Skeletal muscle tissue (tissue), 4 donors: ENCODE data around the gene ZNF808. TPM values are rescaled to one million over a fixed set of nuclear protein-coding genes. Genes with fewer than 3 reads are reported as not detected.
"Not testable (repeated sequence)": the region's sequence is repeated elsewhere in the genome, so short reads cannot be mapped to it uniquely, and the experiment has no call there.

Experiments used
- H3K27ac ChIP-seq: one replicate; pipeline ENCODE4 v1.7.0; 2013; ENCODE audit warnings: mild to moderate bottlenecking, low read depth, low read length, inconsistent platforms
- H3K27me3 ChIP-seq, 3 donors: one replicate each; pipeline ENCODE4 v1.7.0; 2013; ENCODE audit warnings: low read length in 3 of 3; ENCODE audit not compliant: control insufficient read depth in 3 of 3, insufficient read depth in 3 of 3
- H3K36me3 ChIP-seq, 3 donors: one replicate each; pipeline ENCODE4 v1.7.0; 2013; ENCODE audit warnings: low read length in 3 of 3; ENCODE audit not compliant: control insufficient read depth in 3 of 3, insufficient read depth in 3 of 3
- H3K4me1 ChIP-seq, 3 donors: one replicate each; pipeline ENCODE4 v1.7.0; 2013; ENCODE audit warnings: low read length in 3 of 3, mild to moderate bottlenecking in 3 of 3; ENCODE audit not compliant: control insufficient read depth in 3 of 3, insufficient read depth in 3 of 3
- H3K4me3 ChIP-seq, 3 donors: one replicate each; pipeline ENCODE4 v1.7.0; 2013; ENCODE audit warnings: low read length in 3 of 3
- H3K9ac ChIP-seq, 3 donors: one replicate each; pipeline ENCODE4 v1.7.0; 2013; ENCODE audit warnings: low read length in 3 of 3, mild to moderate bottlenecking in 3 of 3, moderate library complexity in 2 of 3, low read depth in 1 of 3
- H3K9me3 ChIP-seq, 3 donors: one replicate each; pipeline ENCODE4 v1.7.0; 2013; ENCODE audit warnings: low read length in 3 of 3; ENCODE audit not compliant: control insufficient read depth in 3 of 3
- total RNA-seq: library from RNA; depleted of rRNA; stranded (reverse); fragments of >200 nt; gene quantifications from one replicate; pipeline ENCODE4 v1.2.3, GENCODE V29; 2014
- donor health status: Osteomylitis.

ZNF808 gene
- total RNA-seq, 1 donor from 2014 or later, result 19.3 TPM

DNA sequence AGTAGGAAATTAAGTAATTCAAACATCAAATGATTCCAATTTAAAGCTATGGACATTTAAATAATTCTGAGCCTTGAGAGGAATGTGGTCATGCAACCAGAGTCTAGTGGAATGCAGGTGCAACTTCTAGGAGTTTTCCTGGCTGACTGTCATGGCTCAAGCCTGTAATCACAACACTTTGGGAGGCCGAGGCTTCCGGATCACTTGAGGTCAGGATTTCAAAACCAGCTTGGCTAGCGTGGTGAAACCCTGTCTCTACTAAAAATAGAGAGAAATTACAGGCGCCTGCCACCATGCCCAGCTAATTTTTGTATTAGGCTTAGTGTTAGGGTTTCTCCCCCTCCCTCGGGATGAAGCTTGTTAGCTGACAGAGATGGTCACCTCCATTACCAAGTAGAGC, 6.4 kb downstream of the ZNF808 start:
- Histone ChIP-seq H3K27me3 (no peaks in the 10 kb centered on the region), H3K36me3 (no peaks in the 10 kb centered on the region), H3K9me3 (no peaks in the 10 kb centered on the region), H3K4me3 (no peak overlapping the region), H3K9ac (peak overlapping the region in 2 of 3 donors; percentile 4 to 40), H3K27ac (peak overlapping the region; percentile 78), H3K4me1 (peaks cover 15 to 23% (median 16%) of the 10 kb centered on the region in 3 donors)

- Histone ChIP-seq H3K4me1 (peaks cover 12 to 23% (median 14%) of the 10 kb centered on the region in 3 donors), H3K9ac (peak overlapping the region; percentile 43 to 69 (median 57)), H3K27ac (peak overlapping the region; percentile 65), H3K4me3 (peak overlapping the region; percentile 83 to 84 (median 83))
- not testable (repeated sequence) for H3K27me3 ChIP-seq, H3K9me3 ChIP-seq, H3K36me3 ChIP-seq
Observed at GRCh38 chr19:52535385-52535770, 7.9 kb downstream of the ZNF808 start.

GRCh38 chr19:52535771-52536447, 8.4 kb downstream of the ZNF808 start:
- peaks cover 12 to 23% (median 14%) of the 10 kb centered on the region in 3 donors for H3K4me1 ChIP-seq
- H3K4me3 ChIP-seq, result peak overlapping the region; percentile 83 to 84 (median 83)
- peaks cover 0 to 2% (median 2%) of the 10 kb centered on the region in 3 donors for H3K36me3 ChIP-seq
- H3K27me3 ChIP-seq, result no peaks in the 10 kb centered on the region
- no peaks in the 10 kb centered on the region for H3K9me3 ChIP-seq
- H3K27ac ChIP-seq, result peak overlapping the region; percentile 65
- peak overlapping the region; percentile 80 to 84 (median 81) for H3K9ac ChIP-seq

DNA sequence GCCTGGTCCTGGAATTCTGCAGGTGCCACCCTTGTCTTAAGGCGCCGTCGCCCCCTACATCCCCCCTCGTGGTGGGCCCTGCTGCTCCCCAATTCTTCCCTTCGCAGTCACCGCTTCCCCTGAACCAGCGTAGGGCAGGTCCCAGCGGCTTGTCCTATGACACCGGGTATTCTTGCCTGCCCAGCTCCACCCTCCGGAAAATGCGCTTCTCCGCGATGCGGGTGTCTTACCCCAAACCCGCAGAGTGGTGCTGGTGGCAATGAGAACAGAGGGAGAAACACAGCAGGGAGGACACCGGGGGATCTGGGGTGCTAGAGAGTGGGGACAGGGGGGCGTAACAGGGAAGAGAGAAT, 9.0 kb downstream of the ZNF808 start:
- no peak overlapping the region for H3K27ac ChIP-seq
- H3K4me3 ChIP-seq, result peak overlapping the region; percentile 83 to 84 (median 83)
- H3K27me3 ChIP-seq, result no peaks in the 10 kb centered on the region
- peak overlapping the region; percentile 80 to 84 (median 81) for H3K9ac ChIP-seq
- no peaks in the 10 kb centered on the region for H3K9me3 ChIP-seq
- H3K36me3 ChIP-seq, result peaks cover 0 to 4% (median 2%) of the 10 kb centered on the region in 3 donors
- peaks cover 12 to 23% (median 14%) of the 10 kb centered on the region in 3 donors for H3K4me1 ChIP-seq

- H3K9ac ChIP-seq, H3K27ac ChIP-seq, H3K4me3 ChIP-seq, H3K36me3 ChIP-seq, H3K27me3 ChIP-seq, H3K9me3 ChIP-seq: not testable (repeated sequence)
- peaks cover 8 to 17% (median 14%) of the 10 kb centered on the region in 3 donors for H3K4me1 ChIP-seq
Observed at GRCh38 chr19:52538815-52539214, 11.3 kb downstream of the ZNF808 start.

GRCh38 chr19:52541176-52541575, 13.7 kb downstream of the ZNF808 start:
- H3K9ac ChIP-seq, H3K9me3 ChIP-seq, H3K4me1 ChIP-seq, H3K27ac ChIP-seq, H3K27me3 ChIP-seq, H3K4me3 ChIP-seq: not testable (repeated sequence)
- peaks cover 15 to 23% (median 21%) of the 10 kb centered on the region in 3 donors for H3K36me3 ChIP-seq

- Histone ChIP-seq H3K27me3 (no peaks in the 10 kb centered on the region), H3K9ac (no peak overlapping the region), H3K9me3 (peaks cover 0 to 3% (median 0%) of the 10 kb centered on the region in 3 donors), H3K36me3 (peaks cover 15 to 26% (median 21%) of the 10 kb centered on the region in 3 donors), H3K4me1 (peaks cover 0 to under 1% (median 0%) of the 10 kb centered on the region in 3 donors), H3K27ac (no peak overlapping the region), H3K4me3 (no peak overlapping the region)
Observed at GRCh38 chr19:52541608-52542007, 14.1 kb downstream of the ZNF808 start.

DNA sequence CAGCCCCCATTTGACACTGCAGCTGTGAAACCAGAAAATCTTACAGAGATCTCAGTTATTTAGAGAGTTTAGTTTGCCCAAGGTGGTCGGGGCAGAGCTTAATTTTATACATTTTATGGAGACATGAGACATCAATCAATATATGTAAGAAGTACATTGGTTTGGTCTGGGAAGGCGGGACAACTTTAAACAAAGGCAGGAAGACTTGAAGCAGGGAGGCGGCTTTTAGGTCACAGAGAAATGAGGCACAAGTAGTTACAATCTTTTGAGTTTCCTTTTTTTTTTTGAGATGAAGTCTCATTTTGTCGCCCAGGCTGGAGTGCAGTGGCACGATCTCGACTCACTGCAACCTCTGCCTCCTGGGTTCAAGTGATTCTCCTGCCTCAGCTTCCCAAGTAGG, 15.1 kb downstream of the ZNF808 start:
- H3K27ac ChIP-seq, H3K27me3 ChIP-seq, H3K4me1 ChIP-seq, H3K4me3 ChIP-seq, H3K9me3 ChIP-seq, H3K9ac ChIP-seq: not testable (repeated sequence)
- peaks cover 15 to 30% (median 25%) of the 10 kb centered on the region in 3 donors for H3K36me3 ChIP-seq

- Histone ChIP-seq H3K4me3 (no peak overlapping the region), H3K27me3 (no peaks in the 10 kb centered on the region), H3K9me3 (peaks cover 0 to 3% (median 0%) of the 10 kb centered on the region in 3 donors), H3K9ac (no peak overlapping the region), H3K36me3 (peaks cover 15 to 34% (median 29%) of the 10 kb centered on the region in 3 donors), H3K27ac (no peak overlapping the region), H3K4me1 (no peaks in the 10 kb centered on the region)
Observed at GRCh38 chr19:52542984-52543664, 15.7 kb downstream of the ZNF808 start.
